ENCODE results near the gene DPF3. TPM values are rescaled to one million over a fixed set of nuclear protein-coding genes. Genes with fewer than 3 reads are reported as not detected.

Gene DPF3
- total and polyA plus RNA-seq, 8 donors, result 1.4 to 3.6 (median 1.9) TPM

- ATAC-seq (no peak), DNase-seq (no peak)
- peaks cover 0 to 7% of the 10 kb centered on the region in 2 donors for H3K27me3 ChIP-seq
- no peaks in the 10 kb centered on the region for H3K4me1 ChIP-seq
- intact Hi-C loops (cut with DNase I), result no loop called here
- H3K9me3 ChIP-seq, result no peaks in the 10 kb centered on the region
- no peaks in the 10 kb centered on the region for H3K36me3 ChIP-seq
- no peak overlapping the region for H3K27ac ChIP-seq
- TF ChIP-seq, protein P1, sequence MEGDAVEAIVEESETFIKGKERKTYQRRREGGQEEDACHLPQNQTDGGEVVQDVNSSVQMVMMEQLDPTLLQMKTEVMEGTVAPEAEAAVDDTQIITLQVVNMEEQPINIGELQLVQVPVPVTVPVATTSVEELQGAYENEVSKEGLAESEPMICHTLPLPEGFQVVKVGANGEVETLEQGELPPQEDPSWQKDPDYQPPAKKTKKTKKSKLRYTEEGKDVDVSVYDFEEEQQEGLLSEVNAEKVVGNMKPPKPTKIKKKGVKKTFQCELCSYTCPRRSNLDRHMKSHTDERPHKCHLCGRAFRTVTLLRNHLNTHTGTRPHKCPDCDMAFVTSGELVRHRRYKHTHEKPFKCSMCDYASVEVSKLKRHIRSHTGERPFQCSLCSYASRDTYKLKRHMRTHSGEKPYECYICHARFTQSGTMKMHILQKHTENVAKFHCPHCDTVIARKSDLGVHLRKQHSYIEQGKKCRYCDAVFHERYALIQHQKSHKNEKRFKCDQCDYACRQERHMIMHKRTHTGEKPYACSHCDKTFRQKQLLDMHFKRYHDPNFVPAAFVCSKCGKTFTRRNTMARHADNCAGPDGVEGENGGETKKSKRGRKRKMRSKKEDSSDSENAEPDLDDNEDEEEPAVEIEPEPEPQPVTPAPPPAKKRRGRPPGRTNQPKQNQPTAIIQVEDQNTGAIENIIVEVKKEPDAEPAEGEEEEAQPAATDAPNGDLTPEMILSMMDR (IDR thresholded peaks at IDR 0.05), result no peak
- no peak overlapping the region for H3K4me3 ChIP-seq
Measured at GRCh38 chr14:72574715-72575114, 319.2 kb downstream of the DPF3 start.

- TF ChIP-seq, protein P1 (IDR thresholded peaks at IDR 0.05), result no peak
- intact Hi-C loops (cut with DNase I), result no loop called here
- DNase-seq, result no peak
- ATAC-seq, result no peak
- no peak overlapping the region for H3K27ac ChIP-seq
- no peak overlapping the region for H3K4me3 ChIP-seq
- no peaks in the 10 kb centered on the region for H3K4me1 ChIP-seq
- no peaks in the 10 kb centered on the region for H3K36me3 ChIP-seq
- peaks cover 0 to 7% of the 10 kb centered on the region in 2 donors for H3K27me3 ChIP-seq
- H3K9me3 ChIP-seq, result no peaks in the 10 kb centered on the region
Measured at GRCh38 chr14:72573725-72574417, 320.0 kb downstream of the DPF3 start.

Other genes starting within 250 kb of the DPF3 start
- 10 to 100 TPM; 11.8 to 12.3 TPM for gene DCAF4, start 32.4 kb upstream of the DPF3 start, total RNA-seq
- 10 to 100 TPM; 14.7 to 27.7 (median 18.5) TPM for gene DCAF4, start 32.4 kb upstream of the DPF3 start, polyA plus RNA-seq (ENCODE audit: insufficient read length in 6 of 6)
- gene ZFYVE1, start 133.0 kb upstream of the DPF3 start, total RNA-seq, result 10 to 100 TPM; 14.6 to 20.9 TPM
- gene ZFYVE1, start 133.0 kb upstream of the DPF3 start, polyA plus RNA-seq (ENCODE audit: insufficient read length in 6 of 6), result 10 to 100 TPM; 16.7 to 22.3 (median 19.8) TPM
- gene RBM25, start 164.4 kb upstream of the DPF3 start, total RNA-seq, result 10 to 100 TPM; 52.7 to 65.7 TPM
- gene RBM25, start 164.4 kb upstream of the DPF3 start, polyA plus RNA-seq (ENCODE audit: insufficient read length in 6 of 6), result 100 to 1,000 TPM; 177 to 269 (median 192) TPM
- 10 to 100 TPM; 67.5 to 67.8 TPM for gene PSEN1, start 242.4 kb upstream of the DPF3 start, total RNA-seq
- 10 to 100 TPM; 50.1 to 56.6 (median 53.5) TPM for gene PSEN1, start 242.4 kb upstream of the DPF3 start, polyA plus RNA-seq (ENCODE audit: insufficient read length in 6 of 6)

Data from left lung (tissue), 10 donors.